GM18868 (cell line): ENCODE measurements around the gene ITPR1.

ENCODE experiments used
- ATAC-seq: cut with Tn5 transposase; IDR thresholded peaks from one replicate; pipeline ENCODE4 v1.9.1; 2021; ENCODE audit warnings: mild to moderate bottlenecking, moderate library complexity; ENCODE audit not compliant: unreplicated experiment

Gene ITPR1

GRCh38 chr3:4738737-4739274 is 245.7 kb downstream of the ITPR1 start:
- no peak for ATAC-seq

GRCh38 chr3:4739289-4740236 is 246.4 kb downstream of the ITPR1 start:
- ATAC-seq, result no peak

GRCh38 chr3:4740397-4741105 is 247.4 kb downstream of the ITPR1 start:
- ATAC-seq, result no peak

GRCh38 chr3:4741106-4741403 is 247.9 kb downstream of the ITPR1 start:
- ATAC-seq, result no peak

GRCh38 chr3:4741404-4742307 is 248.5 kb downstream of the ITPR1 start:
- no peak for ATAC-seq

- no peak for ATAC-seq
Observed at GRCh38 chr3:4742359-4742758, 249.2 kb downstream of the ITPR1 start.

- ATAC-seq, result no peak
Observed at GRCh38 chr3:4743371-4743770, 250.2 kb downstream of the ITPR1 start.

- ATAC-seq, result no peak
Observed at GRCh38 chr3:4744405-4745234, 251.5 kb downstream of the ITPR1 start.

- ATAC-seq, result no peak
Observed at GRCh38 chr3:4745235-4745610, 252.1 kb downstream of the ITPR1 start.

GRCh38 chr3:4746241-4746958 is 253.3 kb downstream of the ITPR1 start:
- ATAC-seq, result no peak

GRCh38 chr3:4748127-4748526 is 255.0 kb downstream of the ITPR1 start:
- no peak for ATAC-seq

GRCh38 chr3:4748701-4749378 is 255.7 kb downstream of the ITPR1 start:
- peak; percentile 63 for ATAC-seq

GRCh38 chr3:4749567-4750002 is 256.4 kb downstream of the ITPR1 start:
- peak; percentile 17 for ATAC-seq

- no peak for ATAC-seq
Observed at GRCh38 chr3:4750306-4750968, 257.3 kb downstream of the ITPR1 start.

- peak; percentile 20 for ATAC-seq
Observed at GRCh38 chr3:4751029-4751501, 257.9 kb downstream of the ITPR1 start.

GRCh38 chr3:4751502-4752101 is 258.5 kb downstream of the ITPR1 start:
- no peak for ATAC-seq

GRCh38 chr3:4752201-4753072 is 259.3 kb downstream of the ITPR1 start:
- ATAC-seq, result no peak
